Suprapubic skin (tissue), 4 donors: Measurements from ENCODE around the gene PADI4.

ENCODE experiments used
- CTCF ChIP-seq, 2 donors: fragments of 200-600 bp in 1 of 2; fragments of 450-650 bp in 1 of 2; sonication (generic) in 1 of 2; IDR thresholded peaks; one replicate each; pipeline ENCODE4 v1.5.1; 2016 to 2019; ENCODE audit warnings: antibody characterized with exemption in 2 of 2, mild to moderate bottlenecking in 1 of 2, moderate library complexity in 1 of 2
- EP300 ChIP-seq: sonication (generic); formaldehyde crosslinking; IDR thresholded peaks from one replicate; pipeline ENCODE4 v1.6.1; 2017; ENCODE audit warnings: antibody characterized with exemption
- POLR2AphosphoS5 ChIP-seq, 3 donors: sonication (generic); formaldehyde crosslinking; IDR thresholded peaks; one replicate each; pipeline ENCODE4 v1.6.1; 2017; ENCODE audit warnings: antibody characterized with exemption in 3 of 3

- TF ChIP-seq CTCF (IDR thresholded peaks at IDR 0.05) (no peak), POLR2AphosphoS5 (IDR thresholded peaks at IDR 0.05) (no peak), EP300 (no peak)
Measured at GRCh38 chr1:17277511-17278159, 30.4 kb upstream of the PADI4 start.
